GM12875 (cell line): Measurements from ENCODE around the gene DLK1.

ENCODE experiments used
- H3K4me3 ChIP-seq: one replicate; pipeline ENCODE4 v1.5.1; 2011; ENCODE audit warnings: low read depth, low read length, control low read depth
- CTCF ChIP-seq: IDR thresholded peaks from 2 replicates; pipeline ENCODE4 v1.5.1; 2011; ENCODE audit warnings: low read depth, mild to moderate bottlenecking, control low read depth, inconsistent platforms, low read length, moderate library complexity, borderline replicate concordance; ENCODE audit not compliant: insufficient read depth

DLK1 gene

GRCh38 chr14:100712490-100712889 is 14.2 kb upstream of the DLK1 start:
- no peak for TF ChIP-seq CTCF

GRCh38 chr14:100713705-100714104 is 13.0 kb upstream of the DLK1 start:
- no peak overlapping the region for H3K4me3 ChIP-seq
- TF ChIP-seq CTCF, result no peak

More at GRCh38 chr14:100712490-100712889, 14.2 kb upstream of the DLK1 start:
- H3K4me3 ChIP-seq, result no peak overlapping the region

- no peak overlapping the region for H3K4me3 ChIP-seq
- no peak for TF ChIP-seq CTCF
Measured at GRCh38 chr14:100714258-100714892, 12.3 kb upstream of the DLK1 start.

GRCh38 chr14:100715332-100715731 is 11.4 kb upstream of the DLK1 start:
- no peak for TF ChIP-seq CTCF
- H3K4me3 ChIP-seq, result no peak overlapping the region

- H3K4me3 ChIP-seq, result no peak overlapping the region
- no peak for TF ChIP-seq CTCF
Measured at GRCh38 chr14:100715803-100716202, 10.9 kb upstream of the DLK1 start.

- TF ChIP-seq CTCF, result no peak
- H3K4me3 ChIP-seq, result no peak overlapping the region
Measured at GRCh38 chr14:100717386-100717785, 9.3 kb upstream of the DLK1 start.

- TF ChIP-seq CTCF, result no peak
- H3K4me3 ChIP-seq, result no peak overlapping the region
Measured at GRCh38 chr14:100719976-100720520, 6.6 kb upstream of the DLK1 start.
